Measurements from ENCODE around the gene RAB36. TPM values are rescaled to one million over a fixed set of nuclear protein-coding genes. Genes with fewer than 3 reads are reported as not detected.

The RAB36 gene
- total and polyA plus RNA-seq, 9 of the 15 experiments (the other 6 are each of a cell fraction or from before 2014, with no cell fraction given), result 0.04 to 0.50 (median 0.08) TPM; not detected in 3

GRCh38 chr22:23107487-23108248, 37.6 kb upstream of the RAB36 start (continued):
- no peak for TF ChIP-seq CLOCK (CRISPR knock-in tag; IDR thresholded peaks at IDR 0.05; ENCODE audit: borderline replicate concordance)
- TF ChIP-seq NFIX (CRISPR knock-in tag; IDR thresholded peaks at IDR 0.05; ENCODE audit: low read depth), result no peak
- TF ChIP-seq SRF (CRISPR knock-in tag; IDR thresholded peaks at IDR 0.05), result no peak
- TF ChIP-seq MEF2A (IDR thresholded peaks at IDR 0.05; ENCODE audit: control insufficient read depth, low read depth, low read length), result no peak
- TF ChIP-seq RBBP5 (IDR thresholded peaks at IDR 0.05; ENCODE audit: borderline replicate concordance, insufficient read depth, low read length, poor library complexity, severe bottlenecking), result no peak
- TF ChIP-seq HSF4 (CRISPR knock-in tag; IDR thresholded peaks at IDR 0.05; ENCODE audit: borderline replicate concordance), result no peak
- no peak for TF ChIP-seq BMI1 (IDR thresholded peaks at IDR 0.05; ENCODE audit: low read length)
- no peak for TF ChIP-seq MYNN (IDR thresholded peaks at IDR 0.05)
- TF ChIP-seq MYNN (CRISPR knock-in tag; IDR thresholded peaks at IDR 0.05), result 0 out of 2 replicates have a peak, but pooled peaks have one; percentile 16
- TF ChIP-seq HIVEP1 (CRISPR knock-in tag; IDR thresholded peaks at IDR 0.05), result no peak
- no peak for TF ChIP-seq USF1 (CRISPR knock-in tag; IDR thresholded peaks at IDR 0.05)
- no peak for TF ChIP-seq TBP (optimal IDR thresholded peaks at IDR 0.05; ENCODE audit: low read depth, low read length)
- peak; percentile 65 for TF ChIP-seq TEAD4 (IDR thresholded peaks at IDR 0.05; ENCODE audit: low read length)
- no peak for TF ChIP-seq TEAD4 (CRISPR knock-in tag; IDR thresholded peaks at IDR 0.05; ENCODE audit: borderline replicate concordance)
- TF ChIP-seq NONO (IDR thresholded peaks at IDR 0.05; ENCODE audit: low read depth in 2 of 2, low read length in 1 of 2), result no peak

All from K562 (cell line).